Left ventricle myocardium superior (tissue), 1 donor: Measurements from ENCODE around the gene SLC35E1. TPM values are rescaled to one million over a fixed set of nuclear protein-coding genes. Genes with fewer than 3 reads are reported as not detected.

Source experiments
- ATAC-seq: fragments of 200-7000 bp; cut with Tn5 transposase; one replicate; pipeline ENCODE4 v1.9.1; 2020; ENCODE audit warnings: mild to moderate bottlenecking, moderate library complexity
- DNase-seq: peaks from one replicate; pipeline ENCODE4 v3.0.0-alpha.2; 2020
- intact Hi-C: fragments of 100-400 bp; cut with micrococcal nuclease; formaldehyde crosslinking; loops from one replicate; pipeline ENCODE4 v1.11.0; 2022
- long read RNA-seq: library from polyadenylated mRNA; unstranded; transcript quantifications from one replicate; pipeline ENCODE4 v2.0.0, GENCODE V29; 2021
- total RNA-seq: library from RNA; stranded (reverse); fragmentation: NEBNext Ultra II Directional; extraction: Animal tissue kit (Norgen Biotek cat#: 25700); gene quantifications from one replicate; pipeline ENCODE4 v1.2.1, GENCODE V29; 2021
- donor health status: DM: no; HTN: yes; CAD: no; lungs with severe emphysema.

The SLC35E1 gene
- 22.9 TPM for total RNA-seq
- long read RNA-seq, full-length matches to known transcripts: 20 of 32 reads
- long read RNA-seq, partial matches to known transcripts: 2 of 32 reads
- long read RNA-seq, other reads (novel, unspliced or antisense): 10 of 32 reads

GRCh38 chr19:16572332-16573211 is at the start of gene SLC35E1:
Gene SLC35E1 (minus strand): TSS chr19:16572415. CDS start chr19:16572364, 51 bp downstream.
- ATAC-seq: peak; percentile 97
- intact Hi-C loops: no loop called here

GRCh38 chr19:16621165-16621800 is 49.1 kb upstream of the SLC35E1 start:
- intact Hi-C loops: no loop called here
- DNase-seq (no peak), ATAC-seq (no peak)

More at GRCh38 chr19:16572332-16573211, at the start of gene SLC35E1:
- DNase-seq: peak; percentile 97

- DNase-seq (no peak), ATAC-seq (no peak)
- intact Hi-C loops: no loop called here
Observed at GRCh38 chr19:16620584-16620983, 48.4 kb upstream of the SLC35E1 start.

- ATAC-seq (peak; percentile 18), DNase-seq (peak; percentile 26)
- intact Hi-C loops: no loop called here
Observed at GRCh38 chr19:16620018-16620417, 47.8 kb upstream of the SLC35E1 start.

- DNase-seq: peak; percentile 86
- ATAC-seq: peak; percentile 89
- intact Hi-C loops: no loop called here
Observed at GRCh38 chr19:16619457-16619856, 47.2 kb upstream of the SLC35E1 start.

GRCh38 chr19:16618248-16618647 is 46.0 kb upstream of the SLC35E1 start:
- intact Hi-C loops: no loop called here
- DNase-seq (no peak), ATAC-seq (no peak)

GRCh38 chr19:16615808-16616207 is 43.6 kb upstream of the SLC35E1 start:
- ATAC-seq (no peak), DNase-seq (no peak)
- intact Hi-C loops: no loop called here

GRCh38 chr19:16614941-16615340 is 42.7 kb upstream of the SLC35E1 start:
- DNase-seq (peak; percentile 3), ATAC-seq (no peak)
- intact Hi-C loops: no loop called here

GRCh38 chr19:16613841-16614240 is 41.6 kb upstream of the SLC35E1 start:
- ATAC-seq: no peak
- intact Hi-C loops: no loop called here
- DNase-seq: no peak

- DNase-seq: no peak
- intact Hi-C loops: no loop called here
- no peak for ATAC-seq
Observed at GRCh38 chr19:16612636-16613035, 40.4 kb upstream of the SLC35E1 start.

- ATAC-seq (no peak), DNase-seq (peak; percentile 23)
- intact Hi-C loops: no loop called here
Observed at GRCh38 chr19:16611121-16611520, 38.9 kb upstream of the SLC35E1 start.

GRCh38 chr19:16609511-16610200 is 37.4 kb upstream of the SLC35E1 start:
- intact Hi-C loops: no loop called here
- DNase-seq (no peak), ATAC-seq (no peak)

GRCh38 chr19:16608290-16608739 is 36.1 kb upstream of the SLC35E1 start:
- peak; percentile 71 for ATAC-seq
- intact Hi-C loops: no loop called here

GRCh38 chr19:16607819-16608218 is 35.6 kb upstream of the SLC35E1 start:
- ATAC-seq (peak; percentile 21), DNase-seq (peak; percentile 48)
- intact Hi-C loops: no loop called here

More at GRCh38 chr19:16608290-16608739, 36.1 kb upstream of the SLC35E1 start:
- no peak for DNase-seq

GRCh38 chr19:16605553-16605994 is 33.4 kb upstream of the SLC35E1 start:
- peak; percentile 61 for ATAC-seq
- intact Hi-C loops: no loop called here
- peak; percentile 70 for DNase-seq

GRCh38 chr19:16605115-16605514 is 32.9 kb upstream of the SLC35E1 start:
- ATAC-seq (no peak), DNase-seq (no peak)
- intact Hi-C loops: no loop called here

GRCh38 chr19:16604615-16605014 is 32.4 kb upstream of the SLC35E1 start:
- DNase-seq (peak; percentile 13), ATAC-seq (no peak)
- intact Hi-C loops: no loop called here

GRCh38 chr19:16603090-16603489 is 30.9 kb upstream of the SLC35E1 start:
- intact Hi-C loops: no loop called here
- DNase-seq (peak; percentile 9), ATAC-seq (no peak)

GRCh38 chr19:16601378-16602052 is 29.3 kb upstream of the SLC35E1 start:
- intact Hi-C loops: no loop called here
- DNase-seq (peak; percentile 66), ATAC-seq (peak; percentile 73)
